HUES6 (cell line): ENCODE data around the gene MAVS.

Source experiments
- H3K27ac ChIP-seq: 2 replicates; pipeline ENCODE4 v1.7.0; 2013; ENCODE audit warnings: low read depth, mild to moderate bottlenecking, low read length, inconsistent platforms
- H3K27me3 ChIP-seq: 2 replicates; pipeline ENCODE4 v1.6.1; 2013; ENCODE audit warnings: low read length; ENCODE audit not compliant: control insufficient read depth, insufficient read depth
- H3K36me3 ChIP-seq: 2 replicates; pipeline ENCODE4 v1.6.1; 2013; ENCODE audit warnings: low read length; ENCODE audit not compliant: control insufficient read depth, insufficient read depth
- H3K4me1 ChIP-seq: 2 replicates; pipeline ENCODE4 v1.6.1; 2013; ENCODE audit warnings: low read length; ENCODE audit not compliant: control insufficient read depth, insufficient read depth
- H3K4me3 ChIP-seq: 2 replicates; pipeline ENCODE4 v1.5.1; 2013; ENCODE audit warnings: low read depth, low read length
- H3K9ac ChIP-seq: one replicate; pipeline ENCODE4 v1.6.1; 2013; ENCODE audit warnings: mild to moderate bottlenecking, low read length
- H3K9me3 ChIP-seq: 2 replicates; pipeline ENCODE4 v1.6.1; 2013; ENCODE audit warnings: low read depth, low read length; ENCODE audit not compliant: control insufficient read depth, insufficient read depth

Gene MAVS

GRCh38 chr20:3916364-3916763 is 69.7 kb downstream of the MAVS start:
- Histone ChIP-seq H3K27me3 (no peaks in the 10 kb centered on the region), H3K36me3 (peaks cover 89% of the 10 kb centered on the region), H3K4me1 (no peaks in the 10 kb centered on the region), H3K9ac (no peak overlapping the region), H3K4me3 (no peak overlapping the region), H3K27ac (no peak overlapping the region), H3K9me3 (no peaks in the 10 kb centered on the region)

- no peak overlapping the region for H3K9ac ChIP-seq
- H3K27ac ChIP-seq: no peak overlapping the region
- H3K27me3 ChIP-seq: no peaks in the 10 kb centered on the region
- no peaks in the 10 kb centered on the region for H3K4me1 ChIP-seq
- peaks cover 91% of the 10 kb centered on the region for H3K36me3 ChIP-seq
- H3K4me3 ChIP-seq: no peak overlapping the region
- no peaks in the 10 kb centered on the region for H3K9me3 ChIP-seq
These were observed 72.7 kb downstream of the MAVS start for GRCh38 chr20:3919352-3919751.

- no peak overlapping the region for H3K27ac ChIP-seq
- peaks cover 74% of the 10 kb centered on the region for H3K36me3 ChIP-seq
- H3K9me3 ChIP-seq: no peaks in the 10 kb centered on the region
- no peak overlapping the region for H3K9ac ChIP-seq
- H3K4me1 ChIP-seq: peaks cover 15% of the 10 kb centered on the region
- H3K27me3 ChIP-seq: no peaks in the 10 kb centered on the region
- H3K4me3 ChIP-seq: no peak overlapping the region
These were observed 75.8 kb downstream of the MAVS start for GRCh38 chr20:3922223-3922982.

GRCh38 chr20:3922983-3923339 is 76.3 kb downstream of the MAVS start:
- H3K36me3 ChIP-seq: peaks cover 70% of the 10 kb centered on the region
- H3K4me3 ChIP-seq: no peak overlapping the region
- no peaks in the 10 kb centered on the region for H3K27me3 ChIP-seq
- no peak overlapping the region for H3K27ac ChIP-seq
- H3K9ac ChIP-seq: no peak overlapping the region
- H3K4me1 ChIP-seq: peaks cover 21% of the 10 kb centered on the region
- H3K9me3 ChIP-seq: no peaks in the 10 kb centered on the region

- no peak overlapping the region for H3K9ac ChIP-seq
- H3K27ac ChIP-seq: no peak overlapping the region
- H3K36me3 ChIP-seq: peaks cover 62% of the 10 kb centered on the region
- no peaks in the 10 kb centered on the region for H3K9me3 ChIP-seq
- no peak overlapping the region for H3K4me3 ChIP-seq
- H3K27me3 ChIP-seq: no peaks in the 10 kb centered on the region
- peaks cover 23% of the 10 kb centered on the region for H3K4me1 ChIP-seq
These were observed 77.2 kb downstream of the MAVS start for GRCh38 chr20:3923818-3924217.

GRCh38 chr20:3924304-3925112 is 77.9 kb downstream of the MAVS start:
- no peak overlapping the region for H3K27ac ChIP-seq

GRCh38 chr20:3925113-3925695 is 78.6 kb downstream of the MAVS start:
- Histone ChIP-seq H3K27ac (no peak overlapping the region), H3K36me3 (peaks cover 48% of the 10 kb centered on the region)

More at GRCh38 chr20:3924304-3925112, 77.9 kb downstream of the MAVS start:
- no peaks in the 10 kb centered on the region for H3K9me3 ChIP-seq
- peaks cover 55% of the 10 kb centered on the region for H3K36me3 ChIP-seq
- no peak overlapping the region for H3K4me3 ChIP-seq
- H3K27me3 ChIP-seq: no peaks in the 10 kb centered on the region
- H3K4me1 ChIP-seq: peaks cover 23% of the 10 kb centered on the region
- H3K9ac ChIP-seq: no peak overlapping the region

More at GRCh38 chr20:3925113-3925695, 78.6 kb downstream of the MAVS start:
- no peaks in the 10 kb centered on the region for H3K27me3 ChIP-seq
- H3K9me3 ChIP-seq: no peaks in the 10 kb centered on the region
- H3K9ac ChIP-seq: no peak overlapping the region
- H3K4me1 ChIP-seq: peaks cover 23% of the 10 kb centered on the region
- H3K4me3 ChIP-seq: no peak overlapping the region
